Natural killer cell (primary cell): ENCODE data around the gene SH3GL1. TPM values are rescaled to one million over a fixed set of nuclear protein-coding genes. Genes with fewer than 3 reads are reported as not detected.

Experiments
- ATAC-seq, 3 donors: fragments of 150-1000 bp in 2 of 3; fragments of 200-7000 bp in 1 of 3; cut with Tn5 transposase; 1 replicate in 1 of 3; 2 replicates in 2 of 3; pipeline ENCODE4 v1.10.0; 2021; ENCODE audit warnings: mild to moderate bottlenecking in 2 of 3, moderate library complexity in 2 of 3
- DNase-seq, 2 donors: peaks; one replicate each; pipeline versions ENCODE4 v3.0.0 to v3.0.0-alpha.2; 2013 to 2021; ENCODE audit warnings: mixed read lengths in 1 of 2
- H3K27ac ChIP-seq: one replicate; pipeline ENCODE4 v1.5.1; 2013; ENCODE audit warnings: mild to moderate bottlenecking, low read length
- H3K27me3 ChIP-seq: one replicate; pipeline ENCODE4 v1.6.1; 2013; ENCODE audit warnings: low read length; ENCODE audit not compliant: control insufficient read depth, insufficient read depth
- H3K36me3 ChIP-seq: one replicate; pipeline ENCODE4 v1.6.1; 2013; ENCODE audit warnings: low read length; ENCODE audit not compliant: control insufficient read depth, insufficient read depth
- H3K4me1 ChIP-seq: one replicate; pipeline ENCODE4 v1.6.1; 2013; ENCODE audit warnings: low read length; ENCODE audit not compliant: control insufficient read depth, insufficient read depth
- H3K4me3 ChIP-seq: one replicate; pipeline ENCODE4 v1.5.1; 2013; ENCODE audit warnings: low read length
- H3K9me3 ChIP-seq: one replicate; pipeline ENCODE4 v1.6.1; 2013; ENCODE audit warnings: low read length; ENCODE audit not compliant: control insufficient read depth, insufficient read depth
- H3K27ac Mint-ChIP-seq, 2 donors: one replicate each; pipeline ENCODE4 v1.8.0; 2022; ENCODE audit warnings: mild to moderate bottlenecking in 2 of 2, mixed read lengths in 2 of 2, moderate library complexity in 1 of 2
- H3K27me3 Mint-ChIP-seq, 2 donors: one replicate each; pipeline ENCODE4 v1.8.0; 2022; ENCODE audit warnings: low read depth in 2 of 2, mixed read lengths in 2 of 2
- H3K36me3 Mint-ChIP-seq: one replicate; pipeline ENCODE4 v1.8.0; 2022; ENCODE audit warnings: mixed read lengths
- H3K4me1 Mint-ChIP-seq, 2 donors: one replicate each; pipeline ENCODE4 v1.8.0; 2022; ENCODE audit warnings: mixed read lengths in 2 of 2
- H3K4me3 Mint-ChIP-seq: one replicate; pipeline ENCODE4 v1.8.0; 2022; ENCODE audit warnings: mild to moderate bottlenecking, moderate library complexity, mixed read lengths
- H3K9me3 Mint-ChIP-seq, 2 donors: one replicate each; pipeline ENCODE4 v1.8.0; 2022; ENCODE audit warnings: mixed read lengths in 2 of 2
- WGBS: methylation state at CpG from one replicate; pipeline ENCODE4 v1.1.7; 2013; ENCODE audit warnings: missing lambda C conversion rate; ENCODE audit not compliant: insufficient coverage; 5-methylcytosine and 5-hydroxymethylcytosine counted together
- intact Hi-C: fragments of 100-400 bp; cut with micrococcal nuclease; formaldehyde crosslinking; loops from one replicate; pipeline ENCODE4 v1.14.2; 2022
- total RNA-seq, 4 donors: library from RNA; stranded (reverse); fragments of 120-200 nt in 1 of 4; gene quantifications; one replicate each; pipeline versions ENCODE4 v1.2.3 to v1.2.4, GENCODE V29; 2013 to 2022
- TF ChIP-seq, protein P1 (sequence below): fragments of 200-600 bp; IDR thresholded peaks from one replicate; pipeline ENCODE4 v1.8.0; 2022; ENCODE audit warnings: antibody characterized with exemption

Gene SH3GL1
- total RNA-seq, 3 donors from 2014 or later (not counting 1 experiment from before 2014, with no cell fraction given), result 43.9 to 55.7 (median 49.2) TPM

DNA sequence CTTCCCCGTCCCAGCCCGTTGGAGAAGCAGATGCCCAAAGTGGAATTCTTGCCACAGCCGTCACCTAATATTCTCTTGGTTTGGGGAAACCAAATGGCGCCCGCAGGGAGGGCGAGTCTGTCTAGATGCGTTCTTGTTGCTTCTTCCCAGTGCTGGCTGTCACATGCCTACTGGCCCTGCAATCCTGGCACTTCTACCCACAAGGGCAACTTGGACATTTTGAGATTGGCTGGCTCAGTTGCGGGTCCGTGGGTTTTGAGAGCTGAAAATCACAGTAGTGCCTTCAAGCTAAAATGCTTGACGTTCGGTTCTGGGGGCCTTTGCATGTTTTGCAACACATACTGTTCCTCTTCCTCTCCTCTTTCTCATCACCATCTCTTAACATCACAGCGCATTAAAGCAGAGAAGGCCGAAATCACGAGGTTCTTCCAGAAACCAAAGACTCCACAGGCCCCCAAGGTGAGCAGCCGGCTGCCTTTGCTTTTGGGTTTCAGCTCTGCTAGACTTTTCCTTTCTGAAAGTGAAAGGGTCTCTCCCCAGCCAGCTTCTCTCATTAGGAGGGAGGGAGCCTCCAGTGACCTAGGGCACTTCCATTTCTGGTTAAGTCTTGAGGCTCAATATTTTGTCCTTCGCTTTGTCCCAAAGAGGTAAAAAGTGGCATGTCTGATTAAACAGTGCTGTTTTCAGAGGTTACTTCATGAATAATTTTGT is 23.2 kb upstream of the SH3GL1 start:
- H3K9me3 ChIP-seq, result no peaks in the 10 kb centered on the region
- intact Hi-C loops, result no loop called here
- no peak overlapping the region for H3K27ac ChIP-seq
- WGBS, result 87% methylated on average over 16 of the region's 16 CpGs
- ATAC-seq (no peak), DNase-seq (no peak)
- H3K36me3 Mint-ChIP-seq, result no peaks in the 10 kb centered on the region
- no peak overlapping the region for H3K4me3 ChIP-seq
- H3K4me1 Mint-ChIP-seq, result no peaks in the 10 kb centered on the region
- no peaks in the 10 kb centered on the region for H3K4me1 ChIP-seq
- peaks cover 13% of the 10 kb centered on the region for H3K36me3 ChIP-seq
- TF ChIP-seq, protein P1, sequence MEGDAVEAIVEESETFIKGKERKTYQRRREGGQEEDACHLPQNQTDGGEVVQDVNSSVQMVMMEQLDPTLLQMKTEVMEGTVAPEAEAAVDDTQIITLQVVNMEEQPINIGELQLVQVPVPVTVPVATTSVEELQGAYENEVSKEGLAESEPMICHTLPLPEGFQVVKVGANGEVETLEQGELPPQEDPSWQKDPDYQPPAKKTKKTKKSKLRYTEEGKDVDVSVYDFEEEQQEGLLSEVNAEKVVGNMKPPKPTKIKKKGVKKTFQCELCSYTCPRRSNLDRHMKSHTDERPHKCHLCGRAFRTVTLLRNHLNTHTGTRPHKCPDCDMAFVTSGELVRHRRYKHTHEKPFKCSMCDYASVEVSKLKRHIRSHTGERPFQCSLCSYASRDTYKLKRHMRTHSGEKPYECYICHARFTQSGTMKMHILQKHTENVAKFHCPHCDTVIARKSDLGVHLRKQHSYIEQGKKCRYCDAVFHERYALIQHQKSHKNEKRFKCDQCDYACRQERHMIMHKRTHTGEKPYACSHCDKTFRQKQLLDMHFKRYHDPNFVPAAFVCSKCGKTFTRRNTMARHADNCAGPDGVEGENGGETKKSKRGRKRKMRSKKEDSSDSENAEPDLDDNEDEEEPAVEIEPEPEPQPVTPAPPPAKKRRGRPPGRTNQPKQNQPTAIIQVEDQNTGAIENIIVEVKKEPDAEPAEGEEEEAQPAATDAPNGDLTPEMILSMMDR, result no peak
- no peaks in the 10 kb centered on the region for H3K27me3 Mint-ChIP-seq
- H3K27ac Mint-ChIP-seq, result no peak overlapping the region
- H3K9me3 Mint-ChIP-seq, result no peaks in the 10 kb centered on the region
- H3K4me3 Mint-ChIP-seq, result no peak overlapping the region
- H3K27me3 ChIP-seq, result no peaks in the 10 kb centered on the region

DNA sequence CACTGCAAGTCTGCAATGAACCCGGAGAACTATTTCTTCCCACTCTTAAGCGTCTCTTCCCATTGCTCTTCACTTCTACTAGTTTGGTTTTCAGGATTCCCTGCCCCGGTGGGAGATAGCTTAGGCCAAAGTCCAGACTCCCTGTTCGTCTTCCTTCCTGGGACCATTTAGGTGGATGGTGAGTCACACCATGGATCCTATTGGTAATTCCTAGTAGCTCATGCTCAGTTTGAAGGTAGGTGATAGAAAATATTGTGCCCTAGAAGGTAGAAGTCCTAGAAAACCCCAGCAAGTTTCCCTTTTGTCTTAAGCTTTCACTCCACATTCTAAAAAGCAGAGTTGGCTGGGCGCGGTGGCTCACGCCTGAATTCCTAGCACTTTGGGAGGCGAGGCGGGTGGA is 15.9 kb upstream of the SH3GL1 start:
- no peak overlapping the region for H3K27ac Mint-ChIP-seq
- Histone ChIP-seq H3K27ac (no peak overlapping the region), H3K27me3 (no peaks in the 10 kb centered on the region), H3K4me1 (no peaks in the 10 kb centered on the region), H3K9me3 (no peaks in the 10 kb centered on the region), H3K4me3 (no peak overlapping the region), H3K36me3 (peaks cover 2% of the 10 kb centered on the region)
- H3K9me3 Mint-ChIP-seq, result no peaks in the 10 kb centered on the region
- intact Hi-C loops, result no loop called here
- H3K36me3 Mint-ChIP-seq, result no peaks in the 10 kb centered on the region
- TF ChIP-seq, protein P1, result no peak
- no peaks in the 10 kb centered on the region for H3K27me3 Mint-ChIP-seq
- DNase-seq, result no peak
- no peak overlapping the region for H3K4me3 Mint-ChIP-seq
- 91% methylated on average over 9 of the region's 9 CpGs for WGBS
- H3K4me1 Mint-ChIP-seq, result no peaks in the 10 kb centered on the region
- no peak for ATAC-seq

DNA sequence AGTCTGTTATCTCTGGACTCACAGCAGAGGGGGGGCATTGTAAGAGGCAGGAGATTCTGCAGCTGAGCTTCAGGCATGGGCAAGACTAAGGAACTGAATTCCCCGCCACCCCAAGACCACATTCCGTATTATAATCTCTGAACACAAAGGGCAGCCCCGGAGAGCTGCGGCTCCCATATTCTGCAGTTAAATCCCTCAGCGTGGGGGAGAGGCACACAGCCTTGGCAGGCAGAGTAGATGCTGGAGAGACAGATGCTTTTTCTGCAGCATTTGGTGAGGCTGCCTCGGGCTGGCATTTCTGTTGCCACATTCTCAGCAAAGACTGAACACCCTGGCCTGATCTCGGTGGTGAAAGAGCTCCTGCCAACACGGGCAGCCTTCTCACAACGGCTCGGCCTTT is 15.0 kb upstream of the SH3GL1 start:
- Histone ChIP-seq H3K4me1 (no peaks in the 10 kb centered on the region), H3K27me3 (no peaks in the 10 kb centered on the region), H3K27ac (no peak overlapping the region), H3K4me3 (no peak overlapping the region), H3K9me3 (no peaks in the 10 kb centered on the region), H3K36me3 (peaks cover 2% of the 10 kb centered on the region)
- DNase-seq (no peak), ATAC-seq (no peak)
- no peak overlapping the region for H3K4me3 Mint-ChIP-seq
- TF ChIP-seq, protein P1, result no peak
- no peaks in the 10 kb centered on the region for H3K27me3 Mint-ChIP-seq
- no peaks in the 10 kb centered on the region for H3K4me1 Mint-ChIP-seq
- no peaks in the 10 kb centered on the region for H3K9me3 Mint-ChIP-seq
- intact Hi-C loops, result no loop called here
- 91% methylated on average over 10 of the region's 10 CpGs for WGBS
- H3K36me3 Mint-ChIP-seq, result no peaks in the 10 kb centered on the region
- H3K27ac Mint-ChIP-seq, result no peak overlapping the region

DNA sequence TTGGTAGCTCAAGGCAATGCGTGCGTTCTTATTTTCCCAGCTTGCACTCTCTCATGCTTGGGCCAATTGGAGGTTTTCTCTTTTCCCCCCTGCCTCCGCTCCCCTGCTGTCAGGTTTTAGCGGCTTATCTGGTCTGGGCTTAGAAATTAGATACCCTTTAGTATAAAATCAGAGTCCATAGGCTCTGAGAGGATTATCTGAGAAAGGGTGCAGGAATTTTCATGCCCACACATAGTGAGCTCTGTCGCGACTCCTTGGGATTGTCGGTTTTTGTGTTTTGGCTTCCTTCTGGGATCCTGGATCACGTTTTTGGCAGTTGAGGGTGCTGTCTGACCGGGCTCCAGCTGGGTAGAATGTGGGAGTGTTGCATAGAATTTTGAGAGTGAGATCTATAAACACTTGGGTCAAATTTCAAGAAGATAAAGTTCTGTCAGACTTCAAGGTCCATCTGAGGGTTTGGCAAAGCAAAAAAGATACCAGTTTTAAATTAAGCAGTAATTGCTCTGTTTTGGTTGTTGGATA is 14.5 kb upstream of the SH3GL1 start:
- Histone ChIP-seq H3K27me3 (no peaks in the 10 kb centered on the region), H3K9me3 (no peaks in the 10 kb centered on the region), H3K36me3 (peaks cover 4% of the 10 kb centered on the region), H3K27ac (no peak overlapping the region), H3K4me1 (no peaks in the 10 kb centered on the region), H3K4me3 (no peak overlapping the region)
- Mint-ChIP-seq H3K4me1 (no peaks in the 10 kb centered on the region), H3K27ac (no peak overlapping the region), H3K4me3 (no peak overlapping the region), H3K36me3 (no peaks in the 10 kb centered on the region), H3K27me3 (no peaks in the 10 kb centered on the region), H3K9me3 (no peaks in the 10 kb centered on the region)
- WGBS, result 96% methylated on average over 9 of the region's 9 CpGs
- intact Hi-C loops, result no loop called here
- TF ChIP-seq, protein P1, result no peak
- DNase-seq (no peak), ATAC-seq (no peak)
